NCI-H1694 (cell line): Measurements from ENCODE around the gene VPS16.

ENCODE experiments used
- DNase-seq: peaks from one replicate; lab custom pipeline; 2025; lab: John Stamatoyannopoulos, UW

Gene VPS16

GRCh38 chr20:2835331-2835796 is 5.2 kb upstream of the VPS16 start:
- DNase-seq: no peak

DNA sequence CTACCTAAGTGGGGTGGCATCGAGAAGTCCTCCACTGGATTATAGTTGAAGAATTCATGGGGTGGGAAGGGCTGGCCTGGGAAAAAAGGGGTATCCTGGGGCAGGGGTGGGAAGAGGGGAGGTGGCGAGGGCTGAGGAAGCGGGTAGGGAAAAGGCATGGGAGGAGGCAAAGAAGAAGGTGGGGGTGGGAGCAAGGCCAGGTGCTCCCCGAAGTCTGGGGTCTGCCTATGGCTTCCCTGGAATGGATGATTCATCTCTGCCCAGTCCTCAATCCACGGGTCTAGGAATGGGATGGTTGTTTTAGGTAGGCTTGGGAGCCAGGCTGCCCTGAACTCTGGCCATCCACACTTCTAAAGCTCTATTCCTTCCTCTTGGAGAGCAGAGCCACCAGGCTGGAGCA is 4.5 kb upstream of the VPS16 start:
- no peak for DNase-seq

GRCh38 chr20:2837221-2837960 is 3.2 kb upstream of the VPS16 start:
- no peak for DNase-seq

DNA sequence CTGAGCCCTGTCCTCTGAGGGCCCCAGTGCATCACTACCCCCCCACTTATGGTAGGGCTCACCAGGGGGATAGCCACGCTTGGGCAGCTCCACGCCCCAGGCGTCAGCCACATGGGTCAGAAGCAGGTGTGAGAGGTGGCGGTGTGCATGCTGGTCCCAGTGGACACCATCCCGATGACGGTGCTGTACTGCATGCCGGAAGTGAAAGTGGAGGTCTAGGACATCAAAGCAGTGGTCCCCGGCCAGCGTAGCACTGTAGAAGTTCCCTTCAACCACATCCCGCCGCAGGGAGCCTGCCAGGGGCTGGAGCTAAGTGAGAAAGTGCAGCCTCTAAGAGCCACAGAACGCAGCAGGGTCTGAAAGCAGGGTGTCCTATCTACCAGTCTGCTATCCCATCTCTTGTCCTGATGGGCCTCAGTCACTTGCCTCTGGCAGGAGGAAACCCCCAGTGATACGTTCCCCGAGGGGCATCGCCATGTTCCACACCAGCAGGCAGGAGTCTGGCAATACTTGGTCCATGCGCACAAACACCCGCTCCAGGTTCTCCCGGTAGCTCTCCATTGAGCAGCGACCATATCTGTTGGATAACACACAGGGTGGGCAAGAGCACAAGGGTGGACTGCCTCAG is 2.3 kb upstream of the VPS16 start:
- no peak for DNase-seq

DNA sequence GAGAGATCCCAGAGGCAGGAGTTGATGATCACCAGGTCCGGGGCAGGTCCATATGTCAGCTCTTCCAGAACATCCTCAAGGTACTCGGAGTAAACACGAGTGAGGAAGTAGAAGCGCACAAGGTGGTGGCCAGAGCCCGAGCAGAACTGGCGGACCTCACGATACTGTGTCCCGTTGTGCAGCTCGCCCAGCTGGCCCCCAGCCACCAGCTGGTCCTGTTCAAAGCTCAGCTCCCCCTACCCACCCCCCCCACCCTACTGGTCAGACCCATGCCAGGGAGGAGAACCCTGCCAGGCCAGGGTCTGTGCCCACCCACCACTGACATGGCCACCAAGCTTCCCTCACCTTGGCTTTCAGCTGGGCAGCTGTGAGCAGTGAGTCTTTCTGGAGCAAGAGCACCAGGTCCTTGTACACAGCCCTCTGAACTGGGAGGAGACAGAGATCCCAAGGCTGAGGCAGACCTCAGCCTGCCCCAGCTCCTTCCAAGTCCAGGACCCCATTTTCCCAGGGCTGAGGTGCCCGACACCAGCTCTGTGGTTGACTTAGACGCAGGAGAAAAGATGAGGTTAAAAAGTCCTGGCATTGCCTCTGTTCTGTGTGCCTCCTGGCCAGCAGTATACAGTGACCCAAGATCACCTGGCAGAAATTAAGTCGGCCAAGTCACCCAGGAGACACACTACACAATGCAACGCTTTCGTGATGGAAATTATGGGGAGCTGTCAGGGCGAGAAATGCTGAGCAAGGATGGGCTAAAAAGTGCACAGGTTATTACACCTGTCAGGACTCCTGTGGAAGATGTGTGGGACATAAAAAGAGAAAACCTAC is 1.5 kb upstream of the VPS16 start:
- DNase-seq: no peak

GRCh38 chr20:2839732-2840137 is 810 bp upstream of the VPS16 start:
- no peak for DNase-seq

GRCh38 chr20:2840967-2841531 is 504 bp downstream of the VPS16 start:
- DNase-seq: no peak

DNA sequence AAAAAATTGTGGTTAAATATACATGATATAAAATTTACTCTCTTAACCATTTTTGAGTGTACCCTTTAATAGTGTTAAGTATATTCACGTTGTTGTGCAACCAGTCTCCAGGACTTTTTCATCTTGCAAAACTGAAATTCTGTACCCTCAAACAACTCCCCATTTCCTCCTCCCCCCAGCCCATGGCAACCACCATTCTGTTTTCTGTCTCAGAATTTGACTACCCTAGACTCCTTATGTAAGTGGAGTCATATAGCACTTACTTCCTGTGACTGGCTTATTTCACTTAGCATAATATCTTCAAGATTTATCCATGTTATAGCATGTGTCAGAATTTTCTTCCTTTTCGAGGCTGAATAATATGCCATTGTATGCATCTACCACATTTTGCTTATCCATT is 5.1 kb downstream of the VPS16 start:
- no peak for DNase-seq

DNA sequence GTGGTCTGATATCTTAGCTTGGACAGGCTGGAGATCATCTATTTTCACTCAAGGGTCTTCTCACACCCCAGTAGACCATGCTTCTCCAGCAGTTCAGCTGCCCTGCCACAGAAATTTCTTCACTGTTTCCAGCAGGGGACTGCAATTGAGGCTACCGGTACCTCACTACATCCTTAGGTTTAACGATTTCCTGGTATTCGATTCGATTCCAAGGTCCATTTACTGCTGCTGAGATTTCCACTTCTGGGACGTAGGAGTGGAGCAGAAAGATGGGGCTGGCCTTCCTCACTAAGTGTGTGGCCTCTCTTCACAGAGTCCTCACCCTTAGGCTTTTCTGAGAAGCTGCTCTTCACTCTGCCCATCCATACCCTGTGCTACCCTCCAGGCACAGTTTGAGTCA is 6.2 kb downstream of the VPS16 start:
- no peak for DNase-seq

GRCh38 chr20:2847802-2848201 is 7.3 kb downstream of the VPS16 start:
- no peak for DNase-seq

- no peak for DNase-seq
Observed at GRCh38 chr20:2849529-2849928, 9.0 kb downstream of the VPS16 start.

GRCh38 chr20:2851086-2851485 is 10.5 kb downstream of the VPS16 start:
- no peak for DNase-seq

DNA sequence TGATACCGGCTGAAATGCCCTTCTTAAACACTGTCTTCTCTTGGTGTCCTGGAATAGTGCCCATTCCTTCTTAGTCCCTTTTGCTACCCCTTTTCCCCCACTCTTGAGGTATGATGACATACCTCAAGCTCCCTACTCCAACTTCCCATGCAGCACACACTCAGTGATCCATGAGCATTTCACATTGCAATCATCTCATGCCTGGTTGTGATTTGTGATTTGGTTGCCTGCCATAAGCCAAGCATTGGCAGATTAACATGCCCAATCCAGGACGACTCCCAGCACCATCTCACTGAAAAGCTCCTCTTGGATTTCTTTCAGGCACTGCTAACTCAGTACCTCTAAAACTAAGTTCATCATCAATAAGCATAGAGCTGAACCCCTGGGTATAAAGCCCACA is 18.0 kb downstream of the VPS16 start:
- no peak for DNase-seq

- DNase-seq: no peak
Observed at GRCh38 chr20:2859330-2860121, 19.0 kb downstream of the VPS16 start.

- no peak for DNase-seq
Observed at GRCh38 chr20:2864626-2865025, 24.1 kb downstream of the VPS16 start.

GRCh38 chr20:2865101-2865500 is 24.6 kb downstream of the VPS16 start:
- DNase-seq: no peak

DNA sequence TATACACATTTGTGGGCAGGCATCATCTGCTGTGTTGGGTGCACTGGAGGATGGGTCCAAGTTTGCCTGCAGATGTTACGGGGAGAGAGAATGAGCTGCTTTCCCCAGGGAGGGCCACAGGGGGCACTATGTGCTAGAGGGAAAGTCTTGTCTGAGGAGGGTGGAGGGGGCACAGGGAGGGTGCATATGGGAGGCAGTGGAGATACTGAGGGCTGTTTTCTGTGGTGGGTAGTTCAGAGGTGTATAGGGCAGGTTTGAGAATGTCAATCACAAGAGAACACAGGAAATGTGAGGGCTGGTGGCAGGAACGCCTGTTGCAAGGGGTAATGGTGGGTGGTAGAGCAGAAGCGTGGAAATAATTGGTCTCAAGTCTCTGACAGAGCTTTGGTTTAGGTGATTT is 25.1 kb downstream of the VPS16 start:
- DNase-seq: no peak

DNA sequence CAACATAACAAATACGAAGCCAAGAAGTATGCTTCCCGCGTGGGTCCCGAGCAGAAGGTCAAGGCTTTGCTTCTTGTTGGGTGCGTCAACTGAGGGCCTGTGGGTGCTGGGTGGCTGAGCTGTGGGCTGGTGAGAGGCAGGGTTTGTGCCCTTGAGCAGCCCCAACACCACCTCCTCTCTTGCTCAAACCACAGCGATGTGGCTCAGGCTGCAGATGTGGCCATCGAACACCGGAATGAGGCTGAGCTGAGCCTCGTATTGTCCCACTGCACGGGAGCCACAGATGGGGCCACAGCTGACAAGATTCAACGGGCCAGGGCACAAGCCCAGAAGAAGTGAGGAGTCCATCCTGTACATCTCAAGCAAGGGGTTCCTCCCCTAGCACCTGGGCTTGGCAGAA is 25.7 kb downstream of the VPS16 start:
- no peak for DNase-seq

DNA sequence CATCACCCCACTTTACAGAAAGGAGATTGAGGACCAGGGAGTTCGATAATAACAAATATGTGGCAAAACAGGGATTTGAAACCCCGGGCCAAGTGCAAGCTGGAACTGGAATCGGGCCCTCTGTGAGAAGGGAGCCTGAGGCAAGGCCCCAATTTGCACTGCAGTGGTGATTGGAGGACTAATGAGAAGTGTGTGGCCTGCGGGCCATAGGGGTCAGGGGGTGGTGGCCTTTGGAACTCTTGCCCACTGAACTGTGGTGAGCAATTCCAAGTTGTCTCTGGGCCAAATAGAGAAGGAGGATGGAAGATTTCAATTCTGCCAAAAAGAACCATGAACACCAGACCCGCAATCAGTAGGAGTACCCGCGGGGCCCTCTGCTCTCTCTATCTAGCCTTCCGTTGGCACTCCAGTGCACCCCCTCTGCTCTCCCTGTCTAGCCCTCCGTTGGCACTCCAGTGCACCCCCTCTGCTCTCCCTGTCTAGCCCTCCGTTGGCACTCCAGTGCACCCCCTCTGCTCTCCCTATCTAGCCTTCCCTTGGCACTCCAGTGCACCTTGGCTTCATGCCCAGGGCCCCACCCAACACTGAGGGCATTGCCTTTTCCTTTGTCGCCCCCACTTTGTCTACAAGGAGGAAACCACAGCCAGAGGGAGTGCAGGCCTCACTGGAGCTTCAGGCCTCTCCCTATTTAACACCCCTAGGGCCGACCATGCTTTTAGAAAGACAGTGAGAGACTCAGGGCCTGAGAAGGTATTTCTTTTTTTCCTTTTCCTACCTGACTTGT is 26.7 kb downstream of the VPS16 start:
- DNase-seq: no peak

DNA sequence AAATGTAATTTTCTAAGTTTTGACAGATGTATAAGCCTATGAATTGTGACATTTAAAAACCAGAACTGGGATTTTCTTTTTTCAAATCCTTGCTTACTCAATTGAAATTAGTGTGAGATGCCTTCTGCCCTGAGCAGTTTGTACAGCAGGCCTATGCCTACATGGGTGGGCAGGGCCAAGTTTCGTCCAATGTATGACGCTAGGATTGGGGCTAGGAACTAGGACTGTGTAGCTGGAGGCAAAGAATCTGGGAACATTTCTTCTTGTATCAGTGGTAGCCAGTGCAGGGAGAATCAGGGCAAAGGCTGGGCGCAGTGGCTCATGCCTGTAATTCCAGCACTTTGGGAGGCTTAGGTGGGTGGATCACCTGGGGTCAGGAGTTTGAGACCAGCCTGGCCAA is 28.8 kb downstream of the VPS16 start:
- no peak for DNase-seq

GRCh38 chr20:2871111-2871465 is 30.5 kb downstream of the VPS16 start:
- no peak for DNase-seq
